Mammary epithelial cell (primary cell): Measurements from ENCODE around the gene ADGRL3.

Experiments
- EZH2 ChIP-seq: IDR thresholded peaks from 2 replicates; pipeline ENCODE4 v1.6.1; 2012; ENCODE audit warnings: low read length, inconsistent platforms, borderline replicate concordance
- TF ChIP-seq, protein P1 (sequence below), 2 donors: IDR thresholded peaks in 1 of 2; conservative IDR thresholded peaks in 1 of 2; 2 replicates each; pipeline ENCODE4 v1.5.1; 2011 to 2012; ENCODE audit warnings: inconsistent platforms in 2 of 2, low read length in 2 of 2, mild to moderate bottlenecking in 2 of 2, control low read depth in 1 of 2, low read depth in 1 of 2; ENCODE audit not compliant: insufficient read depth in 1 of 2; ENCODE audit errors: extremely low read depth in 1 of 2

DNA sequence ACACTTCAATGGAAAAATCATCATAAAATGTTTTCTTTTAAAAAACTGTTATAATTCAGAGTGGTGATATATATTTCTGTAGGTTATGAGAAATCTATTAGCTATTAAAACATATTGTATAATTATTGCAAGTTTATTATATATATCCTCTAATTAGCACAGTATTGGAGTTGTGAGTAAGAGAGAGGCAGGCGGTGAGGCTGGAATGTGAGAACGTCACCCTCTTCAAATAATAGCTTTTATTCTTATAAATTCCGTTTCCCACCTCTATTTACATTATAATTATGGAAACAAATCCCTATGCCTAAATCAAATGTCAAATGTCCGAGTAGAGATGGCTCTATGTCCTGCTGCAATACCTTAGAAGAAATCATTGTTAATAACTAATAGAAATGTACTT, 292.9 kb downstream of the ADGRL3 start:
- no peak for TF ChIP-seq EZH2
- TF ChIP-seq, protein P1, sequence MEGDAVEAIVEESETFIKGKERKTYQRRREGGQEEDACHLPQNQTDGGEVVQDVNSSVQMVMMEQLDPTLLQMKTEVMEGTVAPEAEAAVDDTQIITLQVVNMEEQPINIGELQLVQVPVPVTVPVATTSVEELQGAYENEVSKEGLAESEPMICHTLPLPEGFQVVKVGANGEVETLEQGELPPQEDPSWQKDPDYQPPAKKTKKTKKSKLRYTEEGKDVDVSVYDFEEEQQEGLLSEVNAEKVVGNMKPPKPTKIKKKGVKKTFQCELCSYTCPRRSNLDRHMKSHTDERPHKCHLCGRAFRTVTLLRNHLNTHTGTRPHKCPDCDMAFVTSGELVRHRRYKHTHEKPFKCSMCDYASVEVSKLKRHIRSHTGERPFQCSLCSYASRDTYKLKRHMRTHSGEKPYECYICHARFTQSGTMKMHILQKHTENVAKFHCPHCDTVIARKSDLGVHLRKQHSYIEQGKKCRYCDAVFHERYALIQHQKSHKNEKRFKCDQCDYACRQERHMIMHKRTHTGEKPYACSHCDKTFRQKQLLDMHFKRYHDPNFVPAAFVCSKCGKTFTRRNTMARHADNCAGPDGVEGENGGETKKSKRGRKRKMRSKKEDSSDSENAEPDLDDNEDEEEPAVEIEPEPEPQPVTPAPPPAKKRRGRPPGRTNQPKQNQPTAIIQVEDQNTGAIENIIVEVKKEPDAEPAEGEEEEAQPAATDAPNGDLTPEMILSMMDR (conservative IDR thresholded peaks at IDR 0.05 in 1 of 2, IDR thresholded peaks at IDR 0.05 in 1 of 2; ENCODE audit: extremely low read depth in 1 of 2, insufficient read depth in 1 of 2, low read depth in 1 of 2, low read length in 2 of 2), result no peak
